HEK293T (cell line): ENCODE measurements around the gene CDK14.

Source experiments
- ARNT ChIP-seq: fragments of 450-650 bp; IDR thresholded peaks from 2 replicates; pipeline ENCODE4 v1.6.1; 2017; ENCODE audit warnings: mild to moderate bottlenecking
- BHLHE40 ChIP-seq: fragments of 450-650 bp; IDR thresholded peaks from 2 replicates; pipeline ENCODE4 v1.6.1; 2016; ENCODE audit warnings: mild to moderate bottlenecking, moderate library complexity, borderline replicate concordance
- ELF4 ChIP-seq: fragments of 450-650 bp; IDR thresholded peaks from 2 replicates; pipeline ENCODE4 v1.6.1; 2017; ENCODE audit warnings: antibody characterized with exemption
- FOXK2 ChIP-seq: fragments of 450-650 bp; IDR thresholded peaks from 2 replicates; pipeline ENCODE4 v1.6.1; 2016; ENCODE audit warnings: mild to moderate bottlenecking
- FOXM1 ChIP-seq: fragments of 450-650 bp; IDR thresholded peaks from 2 replicates; pipeline ENCODE4 v1.6.1; 2017; ENCODE audit warnings: mild to moderate bottlenecking, borderline replicate concordance
- L3MBTL2 ChIP-seq: fragments of 450-650 bp; conservative IDR thresholded peaks from 2 replicates; pipeline ENCODE4 v1.6.1; 2016; ENCODE audit warnings: mild to moderate bottlenecking
- LEF1 ChIP-seq: fragments of 450-650 bp; IDR thresholded peaks from 2 replicates; pipeline ENCODE4 v1.6.1; 2017; ENCODE audit warnings: mild to moderate bottlenecking, borderline replicate concordance
- SP1 ChIP-seq: fragments of 450-650 bp; IDR thresholded peaks from 2 replicates; pipeline ENCODE4 v1.6.1; 2017
- SUZ12 ChIP-seq: fragments of 450-650 bp; IDR thresholded peaks from 2 replicates; pipeline ENCODE4 v1.6.1; 2016; ENCODE audit warnings: mild to moderate bottlenecking
- TARDBP ChIP-seq: fragments of 450-650 bp; IDR thresholded peaks from 2 replicates; pipeline ENCODE4 v1.6.1; 2016
- ZNF384 ChIP-seq: fragments of 450-650 bp; IDR thresholded peaks from 2 replicates; pipeline ENCODE4 v1.6.1; 2016

DNA sequence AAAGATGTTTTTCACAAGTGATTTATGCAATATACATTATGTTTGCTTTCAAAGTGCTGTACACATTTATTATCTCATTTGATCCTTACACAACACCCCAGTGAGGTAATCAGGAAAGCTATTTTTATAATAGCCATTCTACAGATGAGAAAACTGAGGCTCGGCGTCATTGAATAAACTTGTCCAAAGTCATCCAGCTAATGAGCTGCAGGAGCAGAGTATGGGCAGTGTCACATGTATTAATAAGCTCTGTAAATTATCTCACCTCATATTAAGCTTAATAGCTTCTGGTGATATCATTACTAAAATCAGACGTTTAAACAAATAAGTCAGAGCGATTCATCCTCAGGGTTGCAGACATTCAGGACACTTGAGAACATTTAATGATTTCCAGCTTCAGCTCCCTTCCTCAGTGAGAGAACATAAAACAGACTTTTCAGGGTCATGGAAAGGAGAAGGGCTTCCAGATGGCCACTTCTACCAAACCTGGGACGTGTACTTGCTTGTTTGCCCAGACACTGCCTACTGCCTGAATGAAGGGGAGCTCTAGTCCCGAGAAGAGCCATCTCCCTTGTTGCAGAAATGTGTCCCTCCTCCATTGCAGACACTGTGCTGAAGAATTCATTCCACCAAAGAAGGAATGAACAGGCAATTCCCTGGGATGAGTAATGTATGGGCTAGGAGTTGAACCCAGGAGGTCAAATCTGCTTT lies 647.6 kb downstream of the CDK14 start:
- TF ChIP-seq SP1 (no peak), FOXM1 (no peak), TARDBP (no peak), BHLHE40 (no peak), ZNF384 (no peak), SUZ12 (no peak), L3MBTL2 (no peak), ARNT (no peak), FOXK2 (no peak), LEF1 (no peak), ELF4 (no peak)
